Heart left ventricle (tissue), 16 donors: Measurements from ENCODE around the gene FLT3LG. TPM values are rescaled to one million over a fixed set of nuclear protein-coding genes. Genes with fewer than 3 reads are reported as not detected.

Experiments
- ATAC-seq, 4 donors: fragments of 200-7000 bp; cut with Tn5 transposase; one replicate each; pipeline ENCODE4 v1.9.1; 2020 to 2022; ENCODE audit warnings: moderate library complexity in 4 of 4, mild to moderate bottlenecking in 3 of 4, moderate number of reproducible peaks in 1 of 4
- DNase-seq, 5 donors: peaks; one replicate each; pipeline ENCODE4 v3.0.0-alpha.2; 2020
- H3K27ac ChIP-seq, 12 donors: fragments of 200-600 bp; sonication (generic) in 4 of 12; one replicate each; pipeline versions ENCODE4 v1.5.0 to v1.8.0; 2016 to 2022; ENCODE audit warnings: mild to moderate bottlenecking in 2 of 12
- H3K27me3 ChIP-seq, 9 donors: fragments of 200-600 bp; sonication (generic) in 2 of 9; one replicate each; pipeline versions ENCODE4 v1.5.1 to v1.8.0; 2016 to 2022; ENCODE audit warnings: mild to moderate bottlenecking in 3 of 9
- H3K36me3 ChIP-seq, 9 donors: fragments of 200-600 bp; sonication (generic) in 2 of 9; one replicate each; pipeline versions ENCODE4 v1.5.0 to v1.8.0; 2018 to 2022; ENCODE audit warnings: mild to moderate bottlenecking in 2 of 9
- H3K4me1 ChIP-seq, 12 donors: fragments of 200-600 bp; sonication (generic) in 4 of 12; one replicate each; pipeline versions ENCODE4 v1.5.0 to v1.8.0; 2016 to 2022; ENCODE audit warnings: mild to moderate bottlenecking in 3 of 12
- H3K4me3 ChIP-seq, 12 donors: fragments of 200-600 bp; sonication (generic) in 4 of 12; one replicate each; pipeline versions ENCODE4 v1.5.0 to v1.8.0; 2017 to 2022; ENCODE audit warnings: mild to moderate bottlenecking in 9 of 12, moderate library complexity in 4 of 12
- H3K9me3 ChIP-seq, 12 donors: fragments of 200-600 bp; sonication (generic) in 4 of 12; one replicate each; pipeline versions ENCODE4 v1.5.0 to v1.8.0; 2016 to 2022; ENCODE audit warnings: mild to moderate bottlenecking in 1 of 12
- CTCF ChIP-seq, 12 donors: fragments of 200-600 bp; sonication (generic) in 4 of 12; IDR thresholded peaks; one replicate each; pipeline versions ENCODE4 v1.5.0 to v1.8.0; 2018 to 2022; ENCODE audit warnings: antibody characterized with exemption in 12 of 12, mild to moderate bottlenecking in 5 of 12
- POLR2A ChIP-seq, 2 donors: fragments of 450-650 bp; IDR thresholded peaks; one replicate each; pipeline ENCODE4 v1.6.1; 2017; ENCODE audit warnings: antibody characterized with exemption in 2 of 2, mild to moderate bottlenecking in 2 of 2, moderate library complexity in 2 of 2
- WGBS, 4 donors: extraction: QIAGEN DNeasy Blood & Tissue Kit in 2 of 4; methylation state at CpG; one replicate each; pipeline versions ENCODE4 v1.1.5 to v1.1.7; 2013 to 2018; 5-methylcytosine and 5-hydroxymethylcytosine counted together
- intact Hi-C, 10 donors: fragments of 100-400 bp; cut with DNase I; formaldehyde crosslinking; loops; one replicate each; pipeline versions ENCODE4 v1.11.1 to v1.14.2; 2022
- microRNA counts, 2 donors: library from miRNA; unstranded; fragments of <30 nt; microRNA quantifications; one replicate each; lab custom pipeline; 2016
- microRNA-seq, 4 donors: library from miRNA; unstranded; fragments of <30 nt; microRNA quantifications; one replicate each; pipeline versions ENCODE4 to v1.2.0, GENCODE V29; 2017 to 2020
- polyA plus RNA-seq, 2 donors: library from polyadenylated mRNA; stranded (reverse); fragments of 200-250 nt; gene quantifications; one replicate each; pipeline ENCODE4 v1.2.3, GENCODE V29; 2013
- total RNA-seq, 9 donors: library from RNA; depleted of rRNA in 2 of 9; stranded (reverse); fragments of >200 nt in 2 of 9; fragmentation: NEBNext Ultra II Directional in 3 of 9; extraction: Animal tissue kit (Norgen Biotek cat#: 25700) in 3 of 9; gene quantifications; one replicate each; pipeline versions ENCODE4 v1.1.0 to v1.2.4, GENCODE V29; 2016 to 2023
- donor health status: ischemic (EF 13 %, LVEDD 7.1; RV severe dilation, severe dysfunction).
- donor health status: healthy with polysubstance abuse.
- donor health status: DM: no; HTN: yes; CAD: no.
- donor health status: DM: no; HTN: no; CAD: no.
- donor health status: ischemic (EF 25% LVEDD 6.9; RV normal size, moderate dysfunction).
- donor health status: ischemic (EF 25% LVEDD 5.7; RV mildly dilated, moderate dysfunction).
- donor health status: healthy.
- donor health status: DM: yes; HTN: yes; CAD: no.
- donor health status: ischemic (EF 35%, LVEDD 5.7; RV mildly dilated, moderate dysfunction).
- donor health status: nonischemic (EF 11% LVEDD 7.7; RV severe dilation, severe dysfunction).
- donor health status: DM: yes; HTN: yes; CAD: no.
- donor health status: PGD.
- donor health status: ischemic (EF 29% LVEDD 5.4; RV normal size, mild dysfunction).
- donor health status: nonischemic (EF 23%, LVEDD 6.1; RV moderate dilation, normal function).

Gene FLT3LG
- total and polyA plus RNA-seq, 11 donors: 1.7 to 13.4 (median 2.6) TPM

- ATAC-seq (peak; percentile 78 to 95 (median 94)), DNase-seq (peak; percentile 77 to 87 (median 78))
- no peaks in the 10 kb centered on the region for H3K9me3 ChIP-seq
- intact Hi-C loops: no loop called here
- H3K27ac ChIP-seq: peak overlapping the region in 3 of 12 donors; percentile 4 to 36 (median 27)
- TF ChIP-seq CTCF (IDR thresholded peaks at IDR 0.05): peak in 5 of 12 donors; percentile 12 to 38 (median 30)
- TF ChIP-seq POLR2A (IDR thresholded peaks at IDR 0.05): no peak
- peaks cover 0 to 36% (median 11%) of the 10 kb centered on the region in 12 donors for H3K4me1 ChIP-seq
- H3K27me3 ChIP-seq: no peaks in the 10 kb centered on the region
- 2 to 3% (median 2%) methylated on average over 55 to 87 of the region's 87 CpGs for WGBS, 4 donors
- H3K36me3 ChIP-seq: peaks cover 0 to 64% (median 8%) of the 10 kb centered on the region in 9 donors
- H3K4me3 ChIP-seq: peak overlapping the region; percentile 28 to 70 (median 57)
These were observed 59.8 kb downstream of the FLT3LG start for GRCh38 chr19:49533551-49534488.

GRCh38 chr19:49534632-49535385 lies 60.8 kb downstream of the FLT3LG start:
- no peak for ATAC-seq
- Histone ChIP-seq H3K27me3 (no peaks in the 10 kb centered on the region), H3K4me1 (peaks cover 0 to 36% (median 11%) of the 10 kb centered on the region in 12 donors), H3K4me3 (peak overlapping the region in 5 of 12 donors; percentile 52 to 69 (median 60)), H3K27ac (peak overlapping the region in 1 of 12 donors; percentile 27), H3K9me3 (no peaks in the 10 kb centered on the region), H3K36me3 (peaks cover 0 to 69% (median 8%) of the 10 kb centered on the region in 9 donors)
- intact Hi-C loops: no loop called here
- 68 to 87% (median 84%) methylated on average over 8 of the region's 8 CpGs for WGBS, 4 donors
- no peak for DNase-seq
- TF ChIP-seq CTCF (IDR thresholded peaks at IDR 0.05) (no peak), POLR2A (IDR thresholded peaks at IDR 0.05) (no peak)

MicroRNA genes within 50 kb of the gene (microRNA counts, 767-probe panel; counts per million panel counts)
- 5,610 to 5,669 counts per million in 2 donors for microRNA hsa-miR-150-5p (lab: Ali Mortazavi, UCI)

Small RNA genes within 50 kb of the gene (microRNA-seq; reads per million reads assigned to microRNA genes)
- 376 to 2,662 (median 713) reads per million in 4 donors for gene MIR150

Other genes with a start within 250 kb of the FLT3LG start
- 1 to 10 TPM in 1 of 9 donors, under 1 TPM in 8; 0.27 to 1.3 (median 0.40) TPM for gene SLC6A16, start 149.0 kb upstream of the FLT3LG start, total RNA-seq
- under 1 TPM; 0.33 to 0.53 TPM for gene SLC6A16, start 149.0 kb upstream of the FLT3LG start, polyA plus RNA-seq
- 10 to 100 TPM in 2 of 9 donors, 1 to 10 TPM in 7; 1.4 to 45.2 (median 4.2) TPM for gene CD37, start 138.8 kb upstream of the FLT3LG start, total RNA-seq
- 1 to 10 TPM; 3.3 to 3.9 TPM for gene CD37, start 138.8 kb upstream of the FLT3LG start, polyA plus RNA-seq
- gene TEAD2, start 111.8 kb upstream of the FLT3LG start, total RNA-seq: 10 to 100 TPM; 31.1 to 77.2 (median 54.3) TPM
- gene TEAD2, start 111.8 kb upstream of the FLT3LG start, polyA plus RNA-seq: 10 to 100 TPM; 44.9 to 52.2 TPM
- under 1 TPM in 1 of 9 donors, not detected in 8; 0.51 TPM for gene DKKL1, start 110.3 kb upstream of the FLT3LG start, total RNA-seq
- under 1 TPM in 1 of 2 donors, not detected in 1; 0.24 TPM for gene DKKL1, start 110.3 kb upstream of the FLT3LG start, polyA plus RNA-seq
- not detected for gene KASH5, start 86.0 kb upstream of the FLT3LG start, total RNA-seq
- gene KASH5, start 86.0 kb upstream of the FLT3LG start, polyA plus RNA-seq: not detected
- not detected for gene PTH2, start 50.8 kb upstream of the FLT3LG start, total RNA-seq
- gene PTH2, start 50.8 kb upstream of the FLT3LG start, polyA plus RNA-seq: not detected
- not detected for gene GFY, start 48.8 kb upstream of the FLT3LG start, total RNA-seq
- under 1 TPM in 1 of 2 donors, not detected in 1; 0.12 TPM for gene GFY, start 48.8 kb upstream of the FLT3LG start, polyA plus RNA-seq
- gene SLC17A7, start 32.7 kb upstream of the FLT3LG start, total RNA-seq: 1 to 10 TPM in 4 of 9 donors, under 1 TPM in 5; 0.46 to 1.6 (median 0.89) TPM
- 1 to 10 TPM in 1 of 2 donors, under 1 TPM in 1; 0.64 to 1.1 TPM for gene SLC17A7, start 32.7 kb upstream of the FLT3LG start, polyA plus RNA-seq
- 10 to 100 TPM; 16.3 to 49.9 (median 31.1) TPM for gene PIH1D1, start 22.4 kb upstream of the FLT3LG start, total RNA-seq
- 10 to 100 TPM; 22.6 to 57.6 TPM for gene PIH1D1, start 22.4 kb upstream of the FLT3LG start, polyA plus RNA-seq
- 10 to 100 TPM in 2 of 9 donors, 1 to 10 TPM in 7; 3.4 to 18.6 (median 8.5) TPM for gene ALDH16A1, start 21.0 kb upstream of the FLT3LG start, total RNA-seq
- gene ALDH16A1, start 21.0 kb upstream of the FLT3LG start, polyA plus RNA-seq: 10 to 100 TPM in 1 of 2 donors, 1 to 10 TPM in 1; 7.3 to 11.7 TPM
- 1,000 to 10,000 TPM in 8 of 9 donors, 100 to 1,000 TPM in 1; 876 to 1,739 (median 1,261) TPM for gene RPL13A, start 13.4 kb downstream of the FLT3LG start, total RNA-seq
- 1,000 to 10,000 TPM; 1,194 to 2,850 TPM for gene RPL13A, start 13.4 kb downstream of the FLT3LG start, polyA plus RNA-seq
- 1,000 to 10,000 TPM in 5 of 9 donors, 100 to 1,000 TPM in 4; 778 to 1,895 (median 1,011) TPM for gene RPS11, start 22.2 kb downstream of the FLT3LG start, total RNA-seq
- 1,000 to 10,000 TPM; 2,258 to 2,723 TPM for gene RPS11, start 22.2 kb downstream of the FLT3LG start, polyA plus RNA-seq
- 100 to 1,000 TPM in 2 of 9 donors, 10 to 100 TPM in 7; 57.3 to 317 (median 69.2) TPM for gene FCGRT, start 38.4 kb downstream of the FLT3LG start, total RNA-seq
- 10 to 100 TPM; 46.7 to 54.6 TPM for gene FCGRT, start 38.4 kb downstream of the FLT3LG start, polyA plus RNA-seq
- 10 to 100 TPM in 4 of 9 donors, 1 to 10 TPM in 5; 3.8 to 50.8 (median 9.6) TPM for gene RCN3, start 53.8 kb downstream of the FLT3LG start, total RNA-seq
- gene RCN3, start 53.8 kb downstream of the FLT3LG start, polyA plus RNA-seq: 10 to 100 TPM; 16.3 to 16.8 TPM
- 10 to 100 TPM; 37.3 to 67.2 (median 46.3) TPM for gene NOSIP, start 106.3 kb downstream of the FLT3LG start, total RNA-seq
- gene NOSIP, start 106.3 kb downstream of the FLT3LG start, polyA plus RNA-seq: 10 to 100 TPM; 65.5 to 91.3 TPM
- 1 to 10 TPM in 4 of 9 donors, under 1 TPM in 4, not detected in 1; 0.27 to 1.5 (median 0.88) TPM for gene PRRG2, start 107.1 kb downstream of the FLT3LG start, total RNA-seq
- gene PRRG2, start 107.1 kb downstream of the FLT3LG start, polyA plus RNA-seq: 1 to 10 TPM in 1 of 2 donors, under 1 TPM in 1; 0.53 to 3.2 TPM
- gene PRR12, start 117.0 kb downstream of the FLT3LG start, total RNA-seq: 10 to 100 TPM; 10.9 to 20.0 (median 15.5) TPM
- 10 to 100 TPM in 1 of 2 donors, 1 to 10 TPM in 1; 8.0 to 13.6 TPM for gene PRR12, start 117.0 kb downstream of the FLT3LG start, polyA plus RNA-seq
- 100 to 1,000 TPM in 7 of 9 donors, 10 to 100 TPM in 2; 64.4 to 149 (median 110) TPM for gene RRAS, start 165.9 kb downstream of the FLT3LG start, total RNA-seq
- 100 to 1,000 TPM; 133 to 177 TPM for gene RRAS, start 165.9 kb downstream of the FLT3LG start, polyA plus RNA-seq
- 10 to 100 TPM; 24.5 to 52.8 (median 46.3) TPM for gene SCAF1, start 168.0 kb downstream of the FLT3LG start, total RNA-seq
- gene SCAF1, start 168.0 kb downstream of the FLT3LG start, polyA plus RNA-seq: 10 to 100 TPM; 26.9 to 28.2 TPM
- gene IRF3, start 191.6 kb downstream of the FLT3LG start, total RNA-seq: 10 to 100 TPM; 23.1 to 55.7 (median 30.5) TPM
- gene IRF3, start 191.6 kb downstream of the FLT3LG start, polyA plus RNA-seq: 10 to 100 TPM; 35.1 to 68.0 TPM
- 10 to 100 TPM in 5 of 9 donors, 1 to 10 TPM in 4; 5.9 to 15.9 (median 10.0) TPM for gene BCL2L12, start 191.7 kb downstream of the FLT3LG start, total RNA-seq
- gene BCL2L12, start 191.7 kb downstream of the FLT3LG start, polyA plus RNA-seq: 10 to 100 TPM; 14.2 to 18.6 TPM
- 100 to 1,000 TPM; 106 to 170 (median 124) TPM for gene PRMT1, start 203.1 kb downstream of the FLT3LG start, total RNA-seq
- gene PRMT1, start 203.1 kb downstream of the FLT3LG start, polyA plus RNA-seq: 100 to 1,000 TPM; 113 to 283 TPM
- 1 to 10 TPM in 1 of 9 donors, under 1 TPM in 7, not detected in 1; 0.14 to 1.6 (median 0.48) TPM for gene ADM5, start 215.4 kb downstream of the FLT3LG start, total RNA-seq
- under 1 TPM; 0.58 to 0.76 TPM for gene ADM5, start 215.4 kb downstream of the FLT3LG start, polyA plus RNA-seq
- gene CPT1C, start 216.9 kb downstream of the FLT3LG start, total RNA-seq: 1 to 10 TPM in 8 of 9 donors, under 1 TPM in 1; 1.00 to 6.0 (median 2.2) TPM
- gene CPT1C, start 216.9 kb downstream of the FLT3LG start, polyA plus RNA-seq: 1 to 10 TPM; 3.0 to 3.1 TPM